Kidney epithelial cell (primary cell): ENCODE measurements around the gene SMG7. TPM values are rescaled to one million over a fixed set of nuclear protein-coding genes. Genes with fewer than 3 reads are reported as not detected.
A peak's percentile ranks its signal among the peaks of the same experiment; 100 is the strongest.

ENCODE experiments used
- DNase-seq: peaks from one replicate; pipeline ENCODE4 v3.0.0-alpha.2; 2010; ENCODE audit warnings: low read depth
- H3K27me3 ChIP-seq: 2 replicates; pipeline ENCODE4 v1.6.0; 2011; ENCODE audit warnings: low read length; ENCODE audit not compliant: control insufficient read depth, insufficient read depth
- H3K36me3 ChIP-seq: 2 replicates; pipeline ENCODE4 v1.5.1; 2011; ENCODE audit warnings: low read length; ENCODE audit not compliant: control insufficient read depth, insufficient read depth
- H3K4me3 ChIP-seq: 2 replicates; pipeline ENCODE4 v1.5.1; 2011; ENCODE audit warnings: low read depth, mild to moderate bottlenecking, control low read depth, low read length
- CTCF ChIP-seq: IDR thresholded peaks from 2 replicates; pipeline ENCODE4 v1.5.1; 2011; ENCODE audit warnings: mild to moderate bottlenecking, moderate library complexity, low read length, control low read depth, inconsistent platforms; ENCODE audit not compliant: insufficient read depth, poor library complexity, severe bottlenecking
- total RNA-seq: library from RNA; depleted of rRNA; stranded (reverse); fragments of >200 nt; gene quantifications from 2 replicates; pipeline ENCODE4 v1.2.3, GENCODE V29; 2015

SMG7 gene
- total RNA-seq, 1 donor from 2014 or later: 62.2 TPM

- Histone ChIP-seq H3K36me3 (no peaks in the 10 kb centered on the region), H3K27me3 (no peaks in the 10 kb centered on the region), H3K4me3 (no peak overlapping the region)
- no peak for TF ChIP-seq CTCF
- DNase-seq: no peak
Measured at GRCh38 chr1:183577897-183578465, 105.7 kb downstream of the SMG7 start.

- no peak for TF ChIP-seq CTCF
- no peak for DNase-seq
- Histone ChIP-seq H3K4me3 (no peak overlapping the region), H3K36me3 (no peaks in the 10 kb centered on the region), H3K27me3 (no peaks in the 10 kb centered on the region)
Measured at GRCh38 chr1:183578856-183579255, 106.6 kb downstream of the SMG7 start.

GRCh38 chr1:183580281-183580682 is 108.0 kb downstream of the SMG7 start:
- Histone ChIP-seq H3K4me3 (no peak overlapping the region), H3K36me3 (no peaks in the 10 kb centered on the region), H3K27me3 (no peaks in the 10 kb centered on the region)
- TF ChIP-seq CTCF: peak; percentile 49
- DNase-seq: no peak

GRCh38 chr1:183582021-183582713 is 109.9 kb downstream of the SMG7 start:
- TF ChIP-seq CTCF: no peak
- no peak for DNase-seq
- Histone ChIP-seq H3K36me3 (no peaks in the 10 kb centered on the region), H3K27me3 (no peaks in the 10 kb centered on the region), H3K4me3 (no peak overlapping the region)

GRCh38 chr1:183583466-183583865 is 111.2 kb downstream of the SMG7 start:
- no peaks in the 10 kb centered on the region for H3K36me3 ChIP-seq
- no peak for DNase-seq
- no peaks in the 10 kb centered on the region for H3K27me3 ChIP-seq
- H3K4me3 ChIP-seq: no peak overlapping the region
- TF ChIP-seq CTCF: no peak

- no peak for DNase-seq
- H3K4me3 ChIP-seq: no peak overlapping the region
Measured at GRCh38 chr1:183584147-183584546, 111.8 kb downstream of the SMG7 start.

More at GRCh38 chr1:183584147-183584546, 111.8 kb downstream of the SMG7 start:
- no peak for TF ChIP-seq CTCF
- H3K36me3 ChIP-seq: no peaks in the 10 kb centered on the region
- H3K27me3 ChIP-seq: no peaks in the 10 kb centered on the region
